Testis (tissue), 3 donors: ENCODE measurements around the gene NSMF. TPM values are rescaled to one million over a fixed set of nuclear protein-coding genes. Genes with fewer than 3 reads are reported as not detected.
A peak's percentile ranks its signal among the peaks of the same experiment; 100 is the strongest.

ENCODE experiments used
- DNase-seq: peaks from one replicate; pipeline ENCODE4 v3.0.0-alpha.2; 2019
- H3K27ac ChIP-seq, 2 donors: fragments of 200-600 bp; sonication (generic); one replicate each; pipeline ENCODE4 v1.5.1; 2019
- H3K27me3 ChIP-seq: fragments of 200-600 bp; sonication (generic); one replicate; pipeline ENCODE4 v1.5.1; 2019
- H3K36me3 ChIP-seq: fragments of 200-600 bp; sonication (generic); one replicate; pipeline ENCODE4 v1.5.1; 2017; ENCODE audit warnings: low read depth; ENCODE audit errors: missing control alignments
- H3K4me1 ChIP-seq: fragments of 200-600 bp; sonication (generic); one replicate; pipeline ENCODE4 v1.5.1; 2019
- H3K4me3 ChIP-seq, 2 donors: fragments of 200-600 bp; sonication (generic); one replicate each; pipeline ENCODE4 v1.5.1; 2017 to 2019
- H3K9me3 ChIP-seq: fragments of 200-600 bp; sonication (generic); one replicate; pipeline ENCODE4 v1.5.1; 2017
- POLR2A ChIP-seq: fragments of 450-650 bp; IDR thresholded peaks from one replicate; pipeline ENCODE4 v1.6.1; 2017; ENCODE audit warnings: antibody characterized with exemption, mild to moderate bottlenecking, moderate library complexity
- WGBS, 2 donors: methylation state at CpG; one replicate each; pipeline ENCODE4 v1.1.5; 2018; 5-methylcytosine and 5-hydroxymethylcytosine counted together
- intact Hi-C: fragments of 100-400 bp; cut with DNase I; formaldehyde crosslinking; loops from one replicate; pipeline ENCODE4 v1.15.1; 2023; ENCODE audit warnings: low total_unique reads
- polyA plus RNA-seq: library from polyadenylated mRNA; stranded (reverse); fragments of 350-450 nt; fragmentation: Illumina TruSeq; extraction: RNeasy Lipid Tissue Mini Kit (QIAGEN cat#74804); gene quantifications from one replicate; pipeline ENCODE4 v1.2.3, GENCODE V29; 2014; ENCODE audit warnings: low read depth, low replicate concordance; ENCODE audit not compliant: insufficient read depth
- total RNA-seq, 2 donors: library from RNA; depleted of rRNA; stranded (reverse); fragments of >200 nt; gene quantifications; one replicate each; pipeline ENCODE4 v1.2.3, GENCODE V29; 2016
- TF ChIP-seq, protein P1 (sequence below), 3 experiments: fragments of 450-650 bp in 2 of 3; fragments of 200-600 bp in 1 of 3; sonication (generic) in 1 of 3; IDR thresholded peaks; one replicate each; pipeline ENCODE4 v1.5.1; 2016 to 2019; ENCODE audit warnings: antibody characterized with exemption in 3 of 3, mild to moderate bottlenecking in 2 of 3, moderate library complexity in 1 of 3

Gene NSMF
- total and polyA plus RNA-seq, 3 donors from 2014 or later, result 42.5 to 105 (median 81.7) TPM

DNA sequence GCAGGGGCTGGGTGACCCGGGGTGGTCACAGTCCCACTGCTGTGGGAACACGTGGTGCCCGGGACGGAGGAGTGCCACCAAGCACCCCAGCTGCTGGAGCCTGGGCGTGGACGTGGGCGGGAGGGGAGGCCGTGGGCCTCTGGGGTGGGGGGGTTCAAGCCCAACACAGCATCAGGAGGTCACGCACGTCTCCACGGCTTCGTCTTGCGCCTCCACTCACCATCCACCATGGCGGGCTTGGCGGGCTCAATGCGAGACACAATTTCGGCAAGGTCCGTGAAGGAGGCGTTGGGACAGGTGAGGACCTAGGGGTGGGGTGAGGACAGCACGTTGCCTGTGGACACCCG, 2.2 kb upstream of the NSMF start:
- peaks cover 34% of the 10 kb centered on the region for H3K4me1 ChIP-seq
- TF ChIP-seq, protein P1, sequence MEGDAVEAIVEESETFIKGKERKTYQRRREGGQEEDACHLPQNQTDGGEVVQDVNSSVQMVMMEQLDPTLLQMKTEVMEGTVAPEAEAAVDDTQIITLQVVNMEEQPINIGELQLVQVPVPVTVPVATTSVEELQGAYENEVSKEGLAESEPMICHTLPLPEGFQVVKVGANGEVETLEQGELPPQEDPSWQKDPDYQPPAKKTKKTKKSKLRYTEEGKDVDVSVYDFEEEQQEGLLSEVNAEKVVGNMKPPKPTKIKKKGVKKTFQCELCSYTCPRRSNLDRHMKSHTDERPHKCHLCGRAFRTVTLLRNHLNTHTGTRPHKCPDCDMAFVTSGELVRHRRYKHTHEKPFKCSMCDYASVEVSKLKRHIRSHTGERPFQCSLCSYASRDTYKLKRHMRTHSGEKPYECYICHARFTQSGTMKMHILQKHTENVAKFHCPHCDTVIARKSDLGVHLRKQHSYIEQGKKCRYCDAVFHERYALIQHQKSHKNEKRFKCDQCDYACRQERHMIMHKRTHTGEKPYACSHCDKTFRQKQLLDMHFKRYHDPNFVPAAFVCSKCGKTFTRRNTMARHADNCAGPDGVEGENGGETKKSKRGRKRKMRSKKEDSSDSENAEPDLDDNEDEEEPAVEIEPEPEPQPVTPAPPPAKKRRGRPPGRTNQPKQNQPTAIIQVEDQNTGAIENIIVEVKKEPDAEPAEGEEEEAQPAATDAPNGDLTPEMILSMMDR (IDR thresholded peaks at IDR 0.05), result no peak
- no peak for TF ChIP-seq POLR2A
- H3K27me3 ChIP-seq, result no peaks in the 10 kb centered on the region
- 71 to 76% methylated on average over 16 to 20 of the region's 21 CpGs for WGBS, 2 donors
- H3K27ac ChIP-seq, result no peak overlapping the region
- intact Hi-C loops, result no loop called here
- no peaks in the 10 kb centered on the region for H3K36me3 ChIP-seq
- no peak for DNase-seq
- H3K4me3 ChIP-seq, result peak overlapping the region in 1 of 2 donors; percentile 6
- no peaks in the 10 kb centered on the region for H3K9me3 ChIP-seq

DNA sequence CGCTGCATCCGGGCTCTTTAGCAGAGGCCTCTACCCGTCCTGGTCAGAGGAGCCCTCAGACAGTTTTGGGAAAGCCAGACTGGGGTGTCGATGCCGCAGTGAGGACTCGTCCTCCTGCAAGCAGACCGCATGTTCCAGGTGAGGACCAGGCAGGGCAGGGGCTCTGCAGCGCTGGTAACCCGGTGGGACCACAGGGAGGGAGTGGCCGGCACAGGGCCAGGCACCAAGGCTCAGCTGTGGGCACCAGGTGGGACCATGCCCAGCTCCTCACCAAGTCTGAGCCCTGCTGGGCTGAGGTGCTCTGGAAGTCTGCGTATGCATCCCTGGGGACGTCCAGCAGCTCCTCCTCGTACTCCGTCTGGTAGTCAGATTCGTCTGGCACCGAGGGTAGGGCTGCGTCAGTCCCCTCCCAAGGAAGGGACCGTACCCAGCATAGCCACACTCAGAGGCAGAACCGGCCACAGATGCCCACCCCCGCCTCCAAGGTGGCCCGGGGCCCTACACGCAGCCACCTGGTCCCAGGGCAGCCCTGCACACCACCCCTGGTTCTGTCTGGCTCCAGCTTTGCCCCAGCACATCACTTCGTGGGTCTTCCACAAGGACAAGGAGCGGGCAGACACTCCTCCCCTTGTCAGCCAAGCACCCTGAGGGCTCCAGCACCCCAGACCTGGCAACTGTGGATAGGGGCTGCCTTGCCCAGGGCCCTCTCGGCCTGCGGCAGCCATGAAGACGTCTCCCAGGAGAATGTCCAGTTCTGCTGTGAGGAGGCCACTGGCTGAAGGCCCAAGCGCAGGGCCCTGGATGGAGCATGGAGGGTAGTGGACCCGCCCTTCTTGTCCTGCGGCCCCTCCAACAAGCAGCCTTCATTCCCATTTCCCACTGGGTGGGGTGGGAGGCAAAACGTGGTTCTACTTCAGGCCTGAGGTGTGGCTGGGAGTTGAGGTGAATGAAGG, 1.5 kb upstream of the NSMF start:
- Histone ChIP-seq H3K9me3 (no peaks in the 10 kb centered on the region), H3K36me3 (no peaks in the 10 kb centered on the region), H3K27ac (peak overlapping the region in 1 of 2 donors; percentile 92), H3K4me1 (peaks cover 40% of the 10 kb centered on the region), H3K27me3 (no peaks in the 10 kb centered on the region), H3K4me3 (no peak overlapping the region)
- intact Hi-C loops, result no loop called here
- no peak for TF ChIP-seq POLR2A
- TF ChIP-seq, protein P1 (IDR thresholded peaks at IDR 0.05), result no peak
- WGBS, 2 donors, result 81 to 88% methylated on average over 18 to 31 of the region's 31 CpGs
- DNase-seq, result no peak

DNA sequence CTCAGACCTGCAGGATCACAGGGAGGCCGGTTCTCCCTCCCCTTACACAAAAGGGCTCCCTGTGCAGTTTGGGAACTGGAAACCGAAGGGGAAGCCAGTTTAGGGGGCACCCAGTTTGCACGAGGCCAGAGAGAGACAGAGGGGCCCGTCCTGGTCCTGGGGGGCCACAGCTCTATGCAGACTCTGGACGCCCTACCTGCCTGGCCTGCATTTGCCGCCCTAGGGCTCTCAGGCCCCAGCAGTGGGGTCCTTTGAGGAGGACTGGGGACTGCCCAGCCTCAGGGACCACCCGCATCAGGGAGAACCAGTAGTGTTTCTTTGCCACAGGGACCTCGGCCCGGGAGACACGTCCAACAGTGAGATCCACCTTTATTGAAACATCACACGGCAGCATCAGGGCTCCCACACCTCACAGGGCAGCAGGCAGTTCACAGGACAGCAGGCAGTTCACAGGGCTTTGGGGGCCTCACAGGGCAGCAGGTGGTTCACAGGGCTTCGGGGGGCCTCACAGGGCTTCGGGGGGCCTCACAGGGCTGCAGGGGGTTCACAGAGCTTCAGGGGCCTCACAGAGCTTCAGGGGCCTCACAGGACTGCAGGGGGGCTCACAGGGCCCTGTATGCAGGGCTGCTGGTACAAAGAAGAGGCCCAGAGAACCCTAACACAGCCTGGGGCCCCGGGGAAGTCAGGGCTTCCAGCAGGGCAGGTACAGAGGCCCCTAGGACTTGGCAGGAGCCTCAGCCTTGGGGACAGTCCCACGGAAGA, 648 bp upstream of the NSMF start:
- no peak for DNase-seq
- 24 to 53% methylated on average over 2 to 13 of the region's 15 CpGs for whole genome bisulfite sequencing, 2 donors
- Histone ChIP-seq H3K27ac (peak overlapping the region; percentile 57 to 92), H3K9me3 (no peaks in the 10 kb centered on the region), H3K4me1 (peaks cover 49% of the 10 kb centered on the region), H3K4me3 (peak overlapping the region; percentile 43 to 77), H3K36me3 (no peaks in the 10 kb centered on the region), H3K27me3 (no peaks in the 10 kb centered on the region)
- TF ChIP-seq, protein P1 (IDR thresholded peaks at IDR 0.05), result no peak
- intact Hi-C loops, result no loop called here

DNA sequence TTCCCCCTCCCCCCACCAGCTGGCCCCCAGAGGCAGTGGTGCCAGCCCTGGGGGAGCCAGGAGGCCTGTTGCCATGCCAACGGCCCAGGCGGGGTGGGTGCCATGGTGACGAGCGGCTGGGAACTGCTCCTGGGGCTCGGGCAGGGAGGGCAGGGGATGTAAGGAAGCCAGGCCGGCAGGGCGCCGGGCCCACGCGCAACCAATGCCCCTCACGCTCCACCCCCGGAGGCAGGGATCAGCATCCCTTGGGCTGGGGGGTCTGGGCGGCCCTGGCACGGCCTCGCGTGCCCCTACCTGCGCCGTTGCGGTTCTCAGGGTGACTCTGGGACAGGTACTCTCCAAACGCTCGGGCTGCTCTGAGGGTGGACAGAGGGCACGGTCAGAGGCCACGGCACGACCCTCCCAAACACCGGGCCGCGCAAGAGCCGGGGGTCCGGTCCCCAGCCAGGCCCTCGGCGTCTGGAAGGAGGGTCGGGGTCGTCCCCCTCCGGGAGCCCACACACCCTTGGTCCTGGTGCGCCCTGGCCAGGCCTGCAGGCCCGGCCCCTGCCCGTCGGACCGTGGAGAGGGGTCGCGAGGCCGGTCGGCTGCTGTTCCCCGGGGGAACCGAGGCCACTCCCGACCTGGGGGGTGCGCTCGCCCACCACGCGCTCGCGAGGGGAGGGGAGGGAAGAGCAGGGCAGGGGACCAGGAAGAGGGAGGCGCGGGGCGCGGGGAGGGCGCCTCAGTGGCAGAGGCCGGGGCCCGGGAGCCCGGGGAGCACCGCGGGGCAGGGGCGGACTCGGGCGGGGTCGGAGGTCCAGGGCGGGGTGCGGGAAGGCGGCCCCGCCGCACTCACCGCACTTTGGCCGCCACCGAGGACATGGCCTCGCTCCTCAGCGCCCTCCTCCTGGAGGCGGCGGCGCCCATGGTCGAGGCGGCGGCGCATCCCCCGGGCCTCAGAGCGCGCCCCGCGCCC, 661 bp downstream of the NSMF start:
- Histone ChIP-seq H3K4me1 (peaks cover 55% of the 10 kb centered on the region), H3K27ac (peak overlapping the region; percentile 85 to 92), H3K36me3 (no peaks in the 10 kb centered on the region), H3K9me3 (no peaks in the 10 kb centered on the region), H3K4me3 (peak overlapping the region; percentile 71 to 77), H3K27me3 (no peaks in the 10 kb centered on the region)
- intact Hi-C loops, result no loop called here
- no peak for DNase-seq
- WGBS, 2 donors, result 3 to 10% methylated on average over 16 to 44 of the region's 88 CpGs
- TF ChIP-seq POLR2A, result no peak
- TF ChIP-seq, protein P1 (IDR thresholded peaks at IDR 0.05), result no peak
